Stomach (tissue), 9 donors: Measurements from ENCODE around the gene CCDC170. TPM values are rescaled to one million over a fixed set of nuclear protein-coding genes. Genes with fewer than 3 reads are reported as not detected.
A peak's percentile ranks its signal among the peaks of the same experiment; 100 is the strongest.

ENCODE experiments used
- DNase-seq, 2 donors: peaks; one replicate each; pipeline versions ENCODE4 v3.0.0 to v3.0.0-alpha.2; 2013 to 2019
- H3K27ac ChIP-seq, 5 donors: fragments of 200-600 bp in 4 of 5; sonication (generic) in 4 of 5; one replicate each; pipeline ENCODE4 v1.5.1; 2013 to 2019; ENCODE audit warnings: mild to moderate bottlenecking in 1 of 5, moderate library complexity in 1 of 5
- H3K27me3 ChIP-seq, 3 donors: fragments of 200-600 bp; sonication (generic); one replicate each; pipeline ENCODE4 v1.5.1; 2017 to 2019; ENCODE audit warnings: mixed run types in 1 of 3
- H3K36me3 ChIP-seq, 4 donors: fragments of 200-600 bp; sonication (generic); 1 replicate in 3 of 4; 2 replicates in 1 of 4; pipeline ENCODE4 v1.5.1; 2016 to 2019
- H3K4me1 ChIP-seq, 4 donors: fragments of 200-600 bp; sonication (generic); one replicate each; pipeline ENCODE4 v1.5.1; 2016 to 2019
- H3K4me3 ChIP-seq, 4 donors: fragments of 200-600 bp; sonication (generic) in 3 of 4; one replicate each; pipeline ENCODE4 v1.5.1; 2016 to 2019; ENCODE audit warnings: mild to moderate bottlenecking in 1 of 4
- H3K9me3 ChIP-seq, 4 donors: fragments of 200-600 bp; sonication (generic); one replicate each; pipeline ENCODE4 v1.5.1; 2016 to 2019
- EP300 ChIP-seq: sonication (generic); formaldehyde crosslinking; IDR thresholded peaks from one replicate; pipeline ENCODE4 v1.6.1; 2017; ENCODE audit warnings: antibody characterized with exemption
- POLR2A ChIP-seq, 4 donors: fragments of 450-650 bp; IDR thresholded peaks; one replicate each; pipeline ENCODE4 v1.6.1; 2016; ENCODE audit warnings: antibody characterized with exemption in 4 of 4, control low read depth in 2 of 4, mild to moderate bottlenecking in 1 of 4, moderate library complexity in 1 of 4
- POLR2AphosphoS5 ChIP-seq, 3 donors: sonication (generic); formaldehyde crosslinking; IDR thresholded peaks; one replicate each; pipeline ENCODE4 v1.6.1; 2016; ENCODE audit warnings: antibody characterized with exemption in 3 of 3
- WGBS, 5 donors: extraction: QIAGEN DNeasy Blood & Tissue Kit in 3 of 5; methylation state at CpG; one replicate each; pipeline versions ENCODE4 v1.1.5 to v1.1.7; 2013 to 2018; 5-methylcytosine and 5-hydroxymethylcytosine counted together
- intact Hi-C: fragments of 100-400 bp; cut with DNase I; formaldehyde crosslinking; loops from one replicate; pipeline ENCODE4 v1.15.1; 2023; ENCODE audit warnings: low total_unique reads
- polyA plus RNA-seq, 3 donors: library from polyadenylated mRNA; stranded (reverse); fragments of 200-250 nt; gene quantifications; one replicate each; pipeline ENCODE4 v1.2.3, GENCODE V29; 2013
- total RNA-seq, 5 donors: library from RNA; depleted of rRNA; stranded (reverse); fragments of >200 nt; gene quantifications; one replicate each; pipeline versions ENCODE4 v1.1.0 to v1.2.3, GENCODE V29; 2014 to 2016
- TF ChIP-seq, protein P1 (sequence below), 7 experiments: fragments of 450-650 bp in 4 of 7; fragments of 200-600 bp in 3 of 7; sonication (generic) in 3 of 7; IDR thresholded peaks; one replicate each; pipeline ENCODE4 v1.5.1; 2016 to 2019; ENCODE audit warnings: antibody characterized with exemption in 7 of 7, control low read depth in 2 of 7, mild to moderate bottlenecking in 1 of 7
- donor health status: healthy with polysubstance abuse.
- donor health status: Bipolar disorder and iron deficiency.
- donor health status: healthy.

The CCDC170 gene
- total and polyA plus RNA-seq, 8 donors = 0.05 to 3.6 (median 0.61) TPM; not detected in 1

- peak overlapping the region in 4 of 5 donors; percentile 38 to 72 (median 62) for H3K27ac ChIP-seq
- 30 to 50% (median 39%) methylated on average over 1 of the region's 1 CpG for whole genome bisulfite sequencing, 5 donors
- H3K36me3 ChIP-seq = no peaks in the 10 kb centered on the region
- no peaks in the 10 kb centered on the region for H3K27me3 ChIP-seq
- DNase-seq = no peak
- intact Hi-C loops = no loop called here
- peaks cover 0 to 17% (median 4%) of the 10 kb centered on the region in 4 donors for H3K4me1 ChIP-seq
- TF ChIP-seq POLR2A (IDR thresholded peaks at IDR 0.05) (no peak), EP300 (no peak), POLR2AphosphoS5 (IDR thresholded peaks at IDR 0.05) (no peak)
- TF ChIP-seq, protein P1, sequence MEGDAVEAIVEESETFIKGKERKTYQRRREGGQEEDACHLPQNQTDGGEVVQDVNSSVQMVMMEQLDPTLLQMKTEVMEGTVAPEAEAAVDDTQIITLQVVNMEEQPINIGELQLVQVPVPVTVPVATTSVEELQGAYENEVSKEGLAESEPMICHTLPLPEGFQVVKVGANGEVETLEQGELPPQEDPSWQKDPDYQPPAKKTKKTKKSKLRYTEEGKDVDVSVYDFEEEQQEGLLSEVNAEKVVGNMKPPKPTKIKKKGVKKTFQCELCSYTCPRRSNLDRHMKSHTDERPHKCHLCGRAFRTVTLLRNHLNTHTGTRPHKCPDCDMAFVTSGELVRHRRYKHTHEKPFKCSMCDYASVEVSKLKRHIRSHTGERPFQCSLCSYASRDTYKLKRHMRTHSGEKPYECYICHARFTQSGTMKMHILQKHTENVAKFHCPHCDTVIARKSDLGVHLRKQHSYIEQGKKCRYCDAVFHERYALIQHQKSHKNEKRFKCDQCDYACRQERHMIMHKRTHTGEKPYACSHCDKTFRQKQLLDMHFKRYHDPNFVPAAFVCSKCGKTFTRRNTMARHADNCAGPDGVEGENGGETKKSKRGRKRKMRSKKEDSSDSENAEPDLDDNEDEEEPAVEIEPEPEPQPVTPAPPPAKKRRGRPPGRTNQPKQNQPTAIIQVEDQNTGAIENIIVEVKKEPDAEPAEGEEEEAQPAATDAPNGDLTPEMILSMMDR (IDR thresholded peaks at IDR 0.05) = no peak
- no peak overlapping the region for H3K4me3 ChIP-seq
- H3K9me3 ChIP-seq = no peaks in the 10 kb centered on the region
Measured at GRCh38 chr6:151501511-151502136, 7.8 kb downstream of the CCDC170 start.

DNA sequence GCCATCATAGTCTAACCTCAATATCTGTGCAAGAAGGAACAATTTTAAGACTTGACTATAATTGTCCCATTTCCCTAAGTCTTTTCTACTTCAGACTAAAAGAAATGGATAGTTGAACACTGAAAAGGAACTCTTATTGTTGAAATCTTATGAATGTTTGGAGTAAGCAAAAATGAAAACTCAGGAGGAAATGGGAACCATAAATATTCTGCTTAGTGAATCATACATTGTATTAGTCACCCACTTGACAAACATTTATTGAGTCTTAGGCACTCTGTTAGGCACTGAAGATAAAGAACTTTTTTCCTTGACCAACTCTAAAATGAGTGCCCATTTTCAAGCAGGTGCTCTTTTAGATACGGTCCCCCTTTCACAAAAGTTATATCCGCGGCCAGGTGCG lies 8.7 kb downstream of the CCDC170 start:
- Histone ChIP-seq H3K27me3 (no peaks in the 10 kb centered on the region), H3K4me3 (no peak overlapping the region), H3K4me1 (peaks cover 0 to 17% (median 4%) of the 10 kb centered on the region in 4 donors), H3K27ac (peak overlapping the region in 3 of 5 donors; percentile 31 to 72 (median 72)), H3K36me3 (no peaks in the 10 kb centered on the region), H3K9me3 (no peaks in the 10 kb centered on the region)
- intact Hi-C loops = no loop called here
- TF ChIP-seq POLR2A (IDR thresholded peaks at IDR 0.05) (no peak), POLR2AphosphoS5 (IDR thresholded peaks at IDR 0.05) (no peak), EP300 (no peak)
- TF ChIP-seq, protein P1 (IDR thresholded peaks at IDR 0.05) = no peak
- no peak for DNase-seq
- WGBS, 5 donors = 72 to 91% (median 83%) methylated on average over 4 of the region's 4 CpGs

- no peaks in the 10 kb centered on the region for H3K27me3 ChIP-seq
- peaks cover 0 to 13% (median 4%) of the 10 kb centered on the region in 4 donors for H3K4me1 ChIP-seq
- DNase-seq = no peak
- H3K4me3 ChIP-seq = no peak overlapping the region
- TF ChIP-seq EP300 (no peak), POLR2AphosphoS5 (IDR thresholded peaks at IDR 0.05) (no peak), POLR2A (IDR thresholded peaks at IDR 0.05) (no peak)
- TF ChIP-seq, protein P1 (IDR thresholded peaks at IDR 0.05) = no peak
- H3K27ac ChIP-seq = no peak overlapping the region
- 60 to 91% (median 79%) methylated on average over 2 of the region's 2 CpGs for WGBS, 5 donors
- H3K36me3 ChIP-seq = no peaks in the 10 kb centered on the region
- intact Hi-C loops = no loop called here
- H3K9me3 ChIP-seq = no peaks in the 10 kb centered on the region
Measured at GRCh38 chr6:151506761-151507160, 12.9 kb downstream of the CCDC170 start.

- 72 to 87% (median 77%) methylated on average over 2 of the region's 2 CpGs for WGBS, 5 donors
- TF ChIP-seq EP300 = no peak
- no peak for TF ChIP-seq POLR2A (IDR thresholded peaks at IDR 0.05)
- TF ChIP-seq POLR2AphosphoS5 (IDR thresholded peaks at IDR 0.05) = no peak
- TF ChIP-seq, protein P1 (IDR thresholded peaks at IDR 0.05) = no peak
- DNase-seq = no peak
- Histone ChIP-seq H3K9me3 (no peaks in the 10 kb centered on the region), H3K4me1 (no peaks in the 10 kb centered on the region), H3K36me3 (no peaks in the 10 kb centered on the region), H3K27ac (no peak overlapping the region), H3K27me3 (no peaks in the 10 kb centered on the region), H3K4me3 (no peak overlapping the region)
- intact Hi-C loops = no loop called here
Measured at GRCh38 chr6:151509048-151509447, 15.2 kb downstream of the CCDC170 start.
